ENCODE results near the gene OR6B1.

- TF ChIP-seq EZH2 (IDR thresholded peaks at IDR 0.05; ENCODE audit: low read length) = no peak
- no peak for TF ChIP-seq CTCF (optimal IDR thresholded peaks at IDR 0.05 in 1 of 3, IDR thresholded peaks at IDR 0.05 in 1 of 3, conservative IDR thresholded peaks at IDR 0.05 in 1 of 3; ENCODE audit: extremely low read depth in 1 of 3, insufficient read depth in 2 of 3, low read length in 3 of 3)
These were observed 38.8 kb downstream of the OR6B1 start for GRCh38 chr7:144038887-144039286.

Data from keratinocyte (primary cell).